ENCODE results near the gene WHRN. TPM values are rescaled to one million over a fixed set of nuclear protein-coding genes. Genes with fewer than 3 reads are reported as not detected.

WHRN gene
- total RNA-seq = 24.2 TPM
- 1 to 10 TPM in 3 of 4 donors, under 1 TPM in 1; 1.00 to 1.5 (median 1.4) TPM for polyA plus RNA-seq

DNA sequence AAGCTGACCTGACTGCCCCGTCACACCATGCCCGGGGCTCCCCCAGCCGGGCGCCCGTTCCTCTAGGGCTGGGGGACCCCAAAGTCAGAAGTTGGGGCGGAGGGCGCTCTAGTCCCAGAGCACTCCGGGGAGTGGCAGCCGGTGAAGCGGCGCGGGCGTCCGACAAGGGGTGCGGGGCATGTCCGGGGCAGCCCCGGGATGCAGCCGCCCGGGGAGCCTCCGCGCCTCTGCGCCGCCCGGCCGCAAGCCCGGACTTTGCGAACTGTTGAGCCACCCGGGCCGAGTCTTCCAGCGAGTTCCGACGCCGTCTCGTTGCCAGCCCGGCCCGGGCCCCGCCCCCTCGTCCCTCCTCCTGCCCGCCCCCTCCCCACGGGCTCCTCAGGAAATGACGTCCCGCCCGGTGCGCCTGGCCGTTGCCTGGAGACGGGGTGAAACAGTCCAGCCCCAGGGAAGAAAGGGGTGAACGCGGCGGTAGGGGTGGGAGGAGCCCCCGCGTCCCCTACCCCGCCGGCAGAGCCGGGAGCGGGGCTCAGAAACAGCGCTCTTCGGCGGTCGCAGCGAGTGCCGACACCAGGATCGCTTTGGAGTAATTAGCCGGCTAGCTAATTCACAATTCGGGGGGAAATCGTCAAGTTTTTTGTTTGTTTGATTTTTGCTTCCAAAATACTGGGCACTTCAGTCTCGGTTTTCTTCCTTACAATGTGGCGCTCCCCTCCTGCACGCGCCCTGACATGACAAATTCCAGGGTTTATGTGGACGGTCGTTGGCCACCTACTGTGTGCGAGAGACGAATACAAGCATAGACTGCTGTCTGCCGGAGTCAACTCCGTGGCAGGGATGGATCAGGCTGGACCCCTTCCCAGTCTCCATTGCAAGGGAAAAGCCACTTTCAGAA lies at the start of gene WHRN:
Gene WHRN (minus strand): TSS at position 287 of the 895 bp plus-strand sequence. CDS start 672 bp downstream, outside the sequence.
- peak within 1 kb of the TSS; percentile 59 for H3K27ac ChIP-seq (ENCODE audit: insufficient read depth, low read length, poor library complexity, severe bottlenecking)

GRCh38 chr9:114553202-114553601 lies 47.9 kb upstream of the WHRN start:
- Histone ChIP-seq H3K4me1 (ENCODE audit: control insufficient read depth, insufficient read depth, low read length, poor library complexity, severe bottlenecking) (no peaks in the 10 kb centered on the region), H3K9me3 (ENCODE audit: control insufficient read depth in 2 of 2, low read length in 2 of 2) (no peaks in the 10 kb centered on the region), H3K27me3 (ENCODE audit: control insufficient read depth, insufficient read depth, low read length) (no peaks in the 10 kb centered on the region), H3K27ac (ENCODE audit: insufficient read depth, low read length, poor library complexity, severe bottlenecking) (no peak overlapping the region), H3K4me3 (ENCODE audit: low read depth, low read length) (no peak overlapping the region), H3K36me3 (ENCODE audit: control insufficient read depth, insufficient read depth, low read length) (no peaks in the 10 kb centered on the region)
- DNase-seq (no peak), ATAC-seq (ENCODE audit: low read depth in 2 of 2) (no peak)
- no peaks in the 10 kb centered on the region for H3K4me1 Mint-ChIP-seq
- H3K27ac Mint-ChIP-seq = no peak overlapping the region
- H3K36me3 Mint-ChIP-seq = no peaks in the 10 kb centered on the region
- peaks cover 39% of the 10 kb centered on the region for H3K27me3 Mint-ChIP-seq
- no peak overlapping the region for H3K4me3 Mint-ChIP-seq
- peaks cover 0 to 3% (median 0%) of the 10 kb centered on the region in 7 donors for H3K9me3 Mint-ChIP-seq

More for the DNA sequence above, at the start of gene WHRN:
- peaks cover 13 to 49% (median 16%) of the 10 kb centered on the region in 4 donors for H3K4me1 Mint-ChIP-seq
- Histone ChIP-seq H3K4me1 (ENCODE audit: control insufficient read depth, insufficient read depth, low read length, poor library complexity, severe bottlenecking) (peaks cover 23% of the 10 kb centered on the region), H3K4me3 (ENCODE audit: low read depth, low read length) (peak within 1 kb of the TSS; percentile 70), H3K27me3 (ENCODE audit: control insufficient read depth, insufficient read depth, low read length) (peaks cover 31% of the 10 kb centered on the region), H3K9me3 (ENCODE audit: control insufficient read depth in 2 of 2, low read length in 2 of 2) (no peaks in the 10 kb centered on the region), H3K36me3 (ENCODE audit: control insufficient read depth, insufficient read depth, low read length) (no peaks in the 10 kb centered on the region)
- peak within 1 kb of the TSS in 2 of 3 donors; percentile 92 for H3K27ac Mint-ChIP-seq
- H3K27me3 Mint-ChIP-seq = peaks cover 49% of the 10 kb centered on the region
- H3K4me3 Mint-ChIP-seq = peak within 1 kb of the TSS; percentile 84 to 90 (median 88)
- H3K36me3 Mint-ChIP-seq = no peaks in the 10 kb centered on the region
- DNase-seq (peak; percentile 89 to 92 (median 90)), ATAC-seq (ENCODE audit: low read depth in 2 of 2) (peak; percentile 81 to 84)
- H3K9me3 Mint-ChIP-seq = no peaks in the 10 kb centered on the region

DNA sequence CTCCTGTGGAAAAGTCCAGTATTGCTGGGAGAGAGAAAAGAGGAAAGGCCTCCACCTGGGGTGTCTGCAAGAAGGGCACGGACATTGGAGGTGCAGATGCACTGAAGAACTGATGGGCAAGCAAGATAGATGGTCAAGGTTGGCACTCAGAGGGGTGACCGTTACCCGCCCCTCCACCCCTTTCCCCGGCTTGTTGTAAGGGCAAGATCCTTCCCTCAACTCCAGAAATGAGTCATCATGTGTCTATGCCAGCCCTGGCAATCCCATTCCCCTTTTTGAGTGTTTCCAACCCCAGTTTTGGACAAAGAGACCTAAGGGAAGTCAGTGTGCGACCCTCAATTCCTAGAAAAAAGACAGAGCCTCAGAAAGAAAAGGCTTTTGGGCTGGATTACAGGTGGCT lies 47.4 kb upstream of the WHRN start:
- H3K9me3 ChIP-seq (ENCODE audit: control insufficient read depth in 2 of 2, low read length in 2 of 2) = no peaks in the 10 kb centered on the region
- no peak overlapping the region for H3K4me3 Mint-ChIP-seq
- no peak overlapping the region for H3K4me3 ChIP-seq (ENCODE audit: low read depth, low read length)
- H3K4me1 ChIP-seq (ENCODE audit: control insufficient read depth, insufficient read depth, low read length, poor library complexity, severe bottlenecking) = no peaks in the 10 kb centered on the region
- no peak overlapping the region for H3K27ac ChIP-seq (ENCODE audit: insufficient read depth, low read length, poor library complexity, severe bottlenecking)
- H3K27me3 Mint-ChIP-seq = peaks cover 40% of the 10 kb centered on the region
- H3K36me3 ChIP-seq (ENCODE audit: control insufficient read depth, insufficient read depth, low read length) = no peaks in the 10 kb centered on the region
- H3K36me3 Mint-ChIP-seq = no peaks in the 10 kb centered on the region
- DNase-seq (no peak), ATAC-seq (ENCODE audit: low read depth in 2 of 2) (no peak)
- H3K9me3 Mint-ChIP-seq = peaks cover 0 to 3% (median 0%) of the 10 kb centered on the region in 7 donors
- no peak overlapping the region for H3K27ac Mint-ChIP-seq
- H3K27me3 ChIP-seq (ENCODE audit: control insufficient read depth, insufficient read depth, low read length) = peaks cover 1% of the 10 kb centered on the region
- no peaks in the 10 kb centered on the region for H3K4me1 Mint-ChIP-seq

DNA sequence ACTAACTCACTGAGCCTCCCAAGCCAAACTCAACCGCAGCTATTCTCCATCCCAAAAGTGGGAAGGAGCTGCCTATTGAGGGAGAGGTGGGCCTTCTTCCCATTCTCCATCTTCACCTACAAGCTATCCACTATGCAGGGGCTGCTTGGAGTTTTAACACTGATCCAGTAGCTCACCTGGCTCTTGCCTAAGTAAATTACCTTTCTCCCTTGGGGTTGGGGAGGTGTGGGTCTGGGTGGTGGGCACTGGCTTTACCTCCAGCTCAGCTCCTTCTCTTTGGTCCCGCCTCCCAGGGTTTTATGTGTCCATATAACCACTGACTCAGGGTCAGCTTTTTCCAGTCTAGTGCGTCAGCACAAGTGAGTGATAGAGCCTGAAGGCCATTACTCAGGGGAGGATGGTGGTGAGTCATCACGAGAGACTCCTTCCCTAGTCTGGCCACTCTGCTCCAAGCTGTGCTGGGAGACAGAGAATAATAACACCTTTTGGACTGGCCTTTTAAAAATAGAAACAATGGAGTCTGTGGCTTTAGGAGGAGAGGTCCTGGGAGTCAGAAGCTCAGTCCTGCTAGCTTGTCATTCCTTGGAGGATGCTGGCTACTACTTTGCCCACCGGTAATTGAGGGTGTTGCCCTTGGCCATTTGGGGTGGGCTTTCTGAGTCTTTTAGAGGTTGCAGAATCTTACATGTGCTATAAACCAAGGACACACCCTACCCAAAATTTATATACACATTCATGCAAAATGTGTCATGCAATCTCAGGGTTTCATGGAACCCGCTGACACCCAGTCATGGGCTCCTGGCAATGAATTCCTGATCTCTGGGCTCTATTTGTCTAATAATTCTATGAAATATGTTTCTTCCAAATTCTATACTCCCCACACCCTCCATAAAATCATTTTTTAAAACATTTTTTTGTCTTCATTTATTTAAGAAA lies 46.7 kb upstream of the WHRN start:
- H3K9me3 ChIP-seq (ENCODE audit: control insufficient read depth in 2 of 2, low read length in 2 of 2) = no peaks in the 10 kb centered on the region
- DNase-seq (no peak), ATAC-seq (ENCODE audit: low read depth in 2 of 2) (peak in 1 of 2 donors; percentile 23)
- H3K4me1 ChIP-seq (ENCODE audit: control insufficient read depth, insufficient read depth, low read length, poor library complexity, severe bottlenecking) = no peaks in the 10 kb centered on the region
- H3K36me3 ChIP-seq (ENCODE audit: control insufficient read depth, insufficient read depth, low read length) = no peaks in the 10 kb centered on the region
- peaks cover 45% of the 10 kb centered on the region for H3K27me3 Mint-ChIP-seq
- no peak overlapping the region for H3K27ac Mint-ChIP-seq
- no peak overlapping the region for H3K4me3 Mint-ChIP-seq
- H3K4me3 ChIP-seq (ENCODE audit: low read depth, low read length) = no peak overlapping the region
- peaks cover 0 to 3% (median 0%) of the 10 kb centered on the region in 7 donors for H3K9me3 Mint-ChIP-seq
- no peak overlapping the region for H3K27ac ChIP-seq (ENCODE audit: insufficient read depth, low read length, poor library complexity, severe bottlenecking)
- H3K36me3 Mint-ChIP-seq = no peaks in the 10 kb centered on the region
- H3K4me1 Mint-ChIP-seq = no peaks in the 10 kb centered on the region
- peaks cover 5% of the 10 kb centered on the region for H3K27me3 ChIP-seq (ENCODE audit: control insufficient read depth, insufficient read depth, low read length)

GRCh38 chr9:114549697-114550330 lies 44.5 kb upstream of the WHRN start:
- H3K27me3 Mint-ChIP-seq = peaks cover 64% of the 10 kb centered on the region
- no peak overlapping the region for H3K27ac ChIP-seq (ENCODE audit: insufficient read depth, low read length, poor library complexity, severe bottlenecking)
- H3K9me3 Mint-ChIP-seq = peaks cover 0 to 2% (median 0%) of the 10 kb centered on the region in 7 donors
- no peak for DNase-seq
- no peaks in the 10 kb centered on the region for H3K36me3 Mint-ChIP-seq
- H3K4me1 Mint-ChIP-seq = peaks cover 0 to 3% (median 0%) of the 10 kb centered on the region in 4 donors
- ATAC-seq (ENCODE audit: low read depth in 2 of 2) = no peak
- no peak overlapping the region for H3K4me3 ChIP-seq (ENCODE audit: low read depth, low read length)
- H3K27ac Mint-ChIP-seq = no peak overlapping the region
- peaks cover 11% of the 10 kb centered on the region for H3K27me3 ChIP-seq (ENCODE audit: control insufficient read depth, insufficient read depth, low read length)
- H3K4me3 Mint-ChIP-seq = no peak overlapping the region
- H3K9me3 ChIP-seq (ENCODE audit: control insufficient read depth in 2 of 2, low read length in 2 of 2) = no peaks in the 10 kb centered on the region
- H3K4me1 ChIP-seq (ENCODE audit: control insufficient read depth, insufficient read depth, low read length, poor library complexity, severe bottlenecking) = no peaks in the 10 kb centered on the region
- no peaks in the 10 kb centered on the region for H3K36me3 ChIP-seq (ENCODE audit: control insufficient read depth, insufficient read depth, low read length)

DNA sequence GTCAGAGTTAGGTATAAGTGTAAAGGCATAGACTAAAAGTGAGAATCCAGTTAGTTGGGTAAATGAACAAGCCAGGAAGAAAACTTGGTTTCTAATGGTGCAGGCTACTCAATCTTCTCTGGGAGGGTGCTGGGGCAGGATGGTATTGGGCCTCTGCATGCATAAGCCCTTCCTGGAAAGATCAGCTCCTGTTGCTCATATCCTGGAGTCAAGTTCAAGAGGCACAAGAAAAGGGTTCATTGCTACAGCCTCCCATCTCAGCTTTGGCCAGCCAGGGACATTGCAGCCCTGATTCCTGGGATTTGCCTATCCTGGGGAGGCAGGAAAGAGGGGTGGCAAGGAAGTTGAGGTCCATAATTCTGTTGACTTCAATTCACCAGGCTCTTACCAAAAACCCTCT lies 41.6 kb upstream of the WHRN start:
- H3K27ac Mint-ChIP-seq = no peak overlapping the region
- no peaks in the 10 kb centered on the region for H3K36me3 Mint-ChIP-seq
- H3K27me3 Mint-ChIP-seq = peaks cover 41% of the 10 kb centered on the region
- DNase-seq (no peak), ATAC-seq (ENCODE audit: low read depth in 2 of 2) (no peak)
- H3K4me1 Mint-ChIP-seq = peaks cover 0 to 3% (median 0%) of the 10 kb centered on the region in 4 donors
- no peak overlapping the region for H3K4me3 Mint-ChIP-seq
- H3K4me3 ChIP-seq (ENCODE audit: low read depth, low read length) = no peak overlapping the region
- no peaks in the 10 kb centered on the region for H3K9me3 ChIP-seq (ENCODE audit: control insufficient read depth in 2 of 2, low read length in 2 of 2)
- H3K4me1 ChIP-seq (ENCODE audit: control insufficient read depth, insufficient read depth, low read length, poor library complexity, severe bottlenecking) = no peaks in the 10 kb centered on the region
- H3K36me3 ChIP-seq (ENCODE audit: control insufficient read depth, insufficient read depth, low read length) = no peaks in the 10 kb centered on the region
- H3K9me3 Mint-ChIP-seq = peaks cover 0 to 2% (median 0%) of the 10 kb centered on the region in 7 donors
- H3K27me3 ChIP-seq (ENCODE audit: control insufficient read depth, insufficient read depth, low read length) = peaks cover 11% of the 10 kb centered on the region
- no peak overlapping the region for H3K27ac ChIP-seq (ENCODE audit: insufficient read depth, low read length, poor library complexity, severe bottlenecking)

DNA sequence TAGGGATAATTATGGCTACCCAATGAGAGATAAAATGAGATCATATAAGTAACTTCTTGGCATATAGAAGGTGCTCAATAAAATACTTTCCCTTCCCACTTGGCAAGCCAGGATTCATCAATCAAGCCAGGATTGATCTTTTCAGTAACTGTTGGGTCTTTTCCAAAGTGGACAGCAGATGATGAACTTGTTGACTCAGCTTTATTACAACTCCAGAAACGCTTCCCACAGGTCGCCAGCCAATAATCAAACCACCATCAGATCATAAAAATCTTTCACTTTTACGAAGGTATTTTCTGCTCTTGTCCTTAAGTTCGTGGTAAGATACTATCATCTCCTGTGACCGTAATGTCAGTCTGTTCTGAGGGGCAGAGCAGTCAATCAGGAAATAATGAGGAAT lies 39.8 kb upstream of the WHRN start:
- Mint-ChIP-seq H3K27me3 (peaks cover 47% of the 10 kb centered on the region), H3K36me3 (no peaks in the 10 kb centered on the region), H3K4me1 (peaks cover 0 to 3% (median 0%) of the 10 kb centered on the region in 4 donors), H3K27ac (no peak overlapping the region), H3K9me3 (peaks cover 0 to 2% (median 0%) of the 10 kb centered on the region in 7 donors), H3K4me3 (no peak overlapping the region)
- no peak for ATAC-seq (ENCODE audit: low read depth in 2 of 2)
- Histone ChIP-seq H3K36me3 (ENCODE audit: control insufficient read depth, insufficient read depth, low read length) (no peaks in the 10 kb centered on the region), H3K9me3 (ENCODE audit: control insufficient read depth in 2 of 2, low read length in 2 of 2) (no peaks in the 10 kb centered on the region), H3K4me3 (ENCODE audit: low read depth, low read length) (no peak overlapping the region), H3K27me3 (ENCODE audit: control insufficient read depth, insufficient read depth, low read length) (peaks cover 11% of the 10 kb centered on the region), H3K27ac (ENCODE audit: insufficient read depth, low read length, poor library complexity, severe bottlenecking) (no peak overlapping the region), H3K4me1 (ENCODE audit: control insufficient read depth, insufficient read depth, low read length, poor library complexity, severe bottlenecking) (no peaks in the 10 kb centered on the region)
- no peak for DNase-seq
